Measurements from ENCODE around the gene SCIN. TPM values are rescaled to one million over a fixed set of nuclear protein-coding genes. Genes with fewer than 3 reads are reported as not detected.

Gene SCIN
- total and polyA plus RNA-seq, 2 of the 8 experiments (the other 6 are each of a cell fraction or from before 2014, with no cell fraction given), result 0.47 to 1.9 TPM

DNA sequence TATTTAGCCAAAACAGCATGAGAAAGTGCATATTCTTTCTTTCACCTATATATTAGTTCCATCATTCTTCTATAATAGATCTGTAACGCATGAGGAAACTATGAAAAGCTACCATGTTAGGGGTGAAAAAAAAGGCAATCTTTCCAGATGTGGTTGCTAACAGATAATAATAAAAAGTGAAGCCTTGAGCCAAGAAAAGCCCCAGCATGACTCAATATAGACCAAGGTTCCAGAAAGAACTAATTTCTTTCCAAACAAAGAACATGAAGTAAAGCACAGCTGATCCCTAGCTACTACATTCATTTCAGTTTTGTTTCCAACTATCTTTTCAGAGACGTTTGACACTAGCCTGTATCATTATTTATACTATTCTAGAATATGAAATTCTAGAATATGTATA lies 133.4 kb downstream of the SCIN start (continued):
- TF ChIP-seq CHD1 (IDR thresholded peaks at IDR 0.05; ENCODE audit: low read depth, low read length) (no peak), CREB1 (IDR thresholded peaks at IDR 0.05) (no peak), TAF1 (IDR thresholded peaks at IDR 0.05; ENCODE audit: low read depth, low read length) (no peak), TBP (IDR thresholded peaks at IDR 0.05; ENCODE audit: low read depth, low read length) (no peak)
- TF ChIP-seq, protein P1, sequence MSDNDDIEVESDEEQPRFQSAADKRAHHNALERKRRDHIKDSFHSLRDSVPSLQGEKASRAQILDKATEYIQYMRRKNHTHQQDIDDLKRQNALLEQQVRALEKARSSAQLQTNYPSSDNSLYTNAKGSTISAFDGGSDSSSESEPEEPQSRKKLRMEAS (IDR thresholded peaks at IDR 0.05), result no peak
